Fibroblast of lung (primary cell): ENCODE results near the gene SLC16A14. TPM values are rescaled to one million over a fixed set of nuclear protein-coding genes. Genes with fewer than 3 reads are reported as not detected.

Source experiments
- DNase-seq, 2 donors: peaks; one replicate each; pipeline versions ENCODE4 v3.0.0 to v3.0.0-alpha.2; 2010; ENCODE audit warnings: low read depth in 2 of 2
- H2AFZ ChIP-seq: 2 replicates; pipeline ENCODE4 v1.5.1; 2012; ENCODE audit warnings: low read length, control low read depth, inconsistent platforms
- H3K27ac ChIP-seq: 2 replicates; pipeline ENCODE4 v1.5.1; 2011; ENCODE audit warnings: low read length, control low read depth; ENCODE audit not compliant: insufficient read depth
- H3K27me3 ChIP-seq: 2 replicates; pipeline ENCODE4 v1.5.1; 2011; ENCODE audit warnings: mild to moderate bottlenecking, low read length; ENCODE audit not compliant: control insufficient read depth, insufficient read depth
- H3K36me3 ChIP-seq: 2 replicates; pipeline ENCODE4 v1.5.1; 2011; ENCODE audit warnings: low read length; ENCODE audit not compliant: control insufficient read depth, insufficient read depth
- H3K4me1 ChIP-seq: 2 replicates; pipeline ENCODE4 v1.5.1; 2011; ENCODE audit warnings: low read length; ENCODE audit not compliant: control insufficient read depth, insufficient read depth; ENCODE audit errors: extremely low read depth
- H3K4me2 ChIP-seq: 2 replicates; pipeline ENCODE4 v1.5.1; 2011; ENCODE audit warnings: low read length, control low read depth; ENCODE audit not compliant: insufficient read depth; ENCODE audit errors: extremely low read depth
- H3K4me3 ChIP-seq, 4 experiments: fragments of 200-600 bp in 1 of 4; sonication (generic) in 1 of 4; replicated peaks in 1 of 4; 2 replicates each; pipeline ENCODE4 v1.5.1; 2011 to 2016; ENCODE audit warnings: low read length in 4 of 4, low read depth in 3 of 4, mild to moderate bottlenecking in 3 of 4, control low read depth in 2 of 4, inconsistent platforms in 1 of 4, mixed read lengths in 1 of 4; ENCODE audit not compliant: insufficient read depth in 1 of 4; ENCODE audit errors: control extremely low read depth in 1 of 4
- H3K79me2 ChIP-seq: 2 replicates; pipeline ENCODE4 v1.5.1; 2012; ENCODE audit warnings: mild to moderate bottlenecking, low read length, inconsistent platforms; ENCODE audit not compliant: control insufficient read depth, insufficient read depth
- H3K9ac ChIP-seq: 2 replicates; pipeline ENCODE4 v1.5.1; 2011; ENCODE audit warnings: mild to moderate bottlenecking, low read length, control low read depth; ENCODE audit not compliant: insufficient read depth
- H3K9me3 ChIP-seq: 2 replicates; pipeline ENCODE4 v1.5.1; 2012; ENCODE audit warnings: low read depth, low read length; ENCODE audit not compliant: control insufficient read depth, insufficient read depth
- H4K20me1 ChIP-seq: 2 replicates; pipeline ENCODE4 v1.5.1; 2011; ENCODE audit warnings: low read length; ENCODE audit not compliant: control insufficient read depth, insufficient read depth; ENCODE audit errors: extremely low read depth
- CTCF ChIP-seq, 2 donors: IDR thresholded peaks in 1 of 2; conservative IDR thresholded peaks in 1 of 2; 1 replicate in 1 of 2; 2 replicates in 1 of 2; pipeline ENCODE4 v1.5.1; 2011 to 2012; ENCODE audit warnings: low read length in 2 of 2, control low read depth in 1 of 2, inconsistent platforms in 1 of 2, low read depth in 1 of 2, mild to moderate bottlenecking in 1 of 2
- EZH2 ChIP-seq: IDR thresholded peaks from 2 replicates; pipeline ENCODE4 v1.5.1; 2012; ENCODE audit warnings: low read length, control low read depth, mild to moderate bottlenecking; ENCODE audit errors: missing control alignments
- polyA plus RNA-seq, 2 donors: library from polyadenylated mRNA; depleted of rRNA in 1 of 2; stranded (reverse) in 1 of 2; unstranded in 1 of 2; fragments of >200 nt; gene quantifications; 2 replicates each; pipeline ENCODE4 v1.2.1, GENCODE V29; 2011 to 2012; ENCODE audit warnings: missing spikeins in 1 of 2
- total RNA-seq: library from RNA; depleted of rRNA; stranded (reverse); fragments of >200 nt; gene quantifications from 2 replicates; pipeline ENCODE4 v1.2.1, GENCODE V29; 2014

The SLC16A14 gene
- total and polyA plus RNA-seq, 2 donors (not counting 1 experiment from before 2014, with no cell fraction given): 1.8 to 5.6 TPM

GRCh38 chr2:230007931-230008707 is 60.6 kb downstream of the SLC16A14 start:
- no peaks in the 10 kb centered on the region for H4K20me1 ChIP-seq
- H3K27ac ChIP-seq: no peak overlapping the region
- TF ChIP-seq EZH2 (no peak), CTCF (conservative IDR thresholded peaks at IDR 0.05 in 1 of 2, IDR thresholded peaks at IDR 0.05 in 1 of 2; ENCODE audit: low read depth in 1 of 2, low read length in 2 of 2) (peak; percentile 77 to 89)
- H3K9me3 ChIP-seq: no peaks in the 10 kb centered on the region
- no peak overlapping the region for H2AFZ ChIP-seq
- no peak overlapping the region for H3K9ac ChIP-seq
- H3K4me2 ChIP-seq: peak overlapping the region; percentile 54
- H3K4me1 ChIP-seq: no peaks in the 10 kb centered on the region
- peak; percentile 55 to 80 for DNase-seq
- H3K79me2 ChIP-seq: no peaks in the 10 kb centered on the region
- H3K4me3 ChIP-seq: peak overlapping the region in 1 of 4 experiments; percentile 32
- no peaks in the 10 kb centered on the region for H3K27me3 ChIP-seq
- H3K36me3 ChIP-seq: no peaks in the 10 kb centered on the region

- H3K9ac ChIP-seq: no peak overlapping the region
- TF ChIP-seq CTCF (conservative IDR thresholded peaks at IDR 0.05 in 1 of 2, IDR thresholded peaks at IDR 0.05 in 1 of 2; ENCODE audit: low read depth in 1 of 2, low read length in 2 of 2) (no peak), EZH2 (no peak)
- H3K4me3 ChIP-seq: no peak overlapping the region
- peak in 1 of 2 donors; percentile 9 for DNase-seq
- H3K4me1 ChIP-seq: no peaks in the 10 kb centered on the region
- H2AFZ ChIP-seq: no peak overlapping the region
- no peaks in the 10 kb centered on the region for H4K20me1 ChIP-seq
- no peaks in the 10 kb centered on the region for H3K79me2 ChIP-seq
- H3K27ac ChIP-seq: no peak overlapping the region
- no peaks in the 10 kb centered on the region for H3K36me3 ChIP-seq
- H3K4me2 ChIP-seq: no peak overlapping the region
- H3K27me3 ChIP-seq: no peaks in the 10 kb centered on the region
- no peaks in the 10 kb centered on the region for H3K9me3 ChIP-seq
Observed at GRCh38 chr2:230000118-230000841, 68.4 kb downstream of the SLC16A14 start.

- TF ChIP-seq CTCF (conservative IDR thresholded peaks at IDR 0.05 in 1 of 2, IDR thresholded peaks at IDR 0.05 in 1 of 2; ENCODE audit: low read depth in 1 of 2, low read length in 2 of 2) (no peak), EZH2 (no peak)
- DNase-seq: no peak
Observed at GRCh38 chr2:229997565-229997964, 71.2 kb downstream of the SLC16A14 start.

More at GRCh38 chr2:229997565-229997964, 71.2 kb downstream of the SLC16A14 start:
- Histone ChIP-seq H4K20me1 (no peaks in the 10 kb centered on the region), H3K79me2 (no peaks in the 10 kb centered on the region), H2AFZ (no peak overlapping the region), H3K4me2 (no peak overlapping the region), H3K9ac (no peak overlapping the region), H3K27ac (no peak overlapping the region), H3K36me3 (no peaks in the 10 kb centered on the region), H3K27me3 (no peaks in the 10 kb centered on the region), H3K4me1 (no peaks in the 10 kb centered on the region), H3K4me3 (no peak overlapping the region), H3K9me3 (no peaks in the 10 kb centered on the region)
